ENCODE results near the gene THBD.

THBD gene

GRCh38 chr20:23061262-23061661, 11.8 kb upstream of the THBD start:
- no peak for DNase-seq

DNA sequence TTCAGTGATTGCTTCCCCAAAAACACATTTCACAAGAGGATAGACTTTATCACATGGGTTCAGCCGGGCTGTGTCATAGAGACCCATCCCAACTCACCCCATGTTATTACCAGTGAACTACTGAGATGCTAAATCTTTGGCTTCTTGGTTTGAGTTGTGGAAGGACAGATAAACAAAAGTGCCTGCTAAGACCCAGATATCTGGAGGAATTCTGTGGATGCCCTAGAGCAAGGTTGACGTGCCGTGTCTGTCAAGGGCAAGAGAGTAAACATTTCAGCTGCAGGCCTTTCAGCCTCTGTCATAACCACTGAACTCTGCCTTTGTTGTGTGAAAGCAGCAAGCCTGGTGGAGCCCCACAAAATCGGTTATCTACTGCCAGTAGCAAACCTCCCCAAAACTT, 11.2 kb upstream of the THBD start:
- no peak for DNase-seq

DNA sequence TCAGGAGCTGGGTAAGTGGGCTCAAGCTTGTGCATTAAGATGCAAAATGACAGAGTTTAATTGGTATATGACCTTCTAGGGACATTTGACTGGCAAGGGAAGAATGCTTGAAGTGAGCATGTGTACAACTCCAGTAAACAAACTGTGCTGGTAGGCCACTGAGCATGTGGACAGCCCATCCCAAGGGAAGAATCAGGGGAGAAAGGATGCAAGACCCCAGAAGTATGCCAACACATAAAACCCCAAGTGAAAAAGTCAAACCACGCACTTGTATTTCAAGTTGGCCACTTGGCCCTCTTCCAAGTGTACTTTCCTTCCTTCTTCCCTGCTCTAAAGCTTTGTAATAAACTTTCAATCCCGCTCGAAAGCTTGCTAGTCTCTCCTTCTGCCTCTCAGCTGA, 10.4 kb upstream of the THBD start:
- no peak for DNase-seq

DNA sequence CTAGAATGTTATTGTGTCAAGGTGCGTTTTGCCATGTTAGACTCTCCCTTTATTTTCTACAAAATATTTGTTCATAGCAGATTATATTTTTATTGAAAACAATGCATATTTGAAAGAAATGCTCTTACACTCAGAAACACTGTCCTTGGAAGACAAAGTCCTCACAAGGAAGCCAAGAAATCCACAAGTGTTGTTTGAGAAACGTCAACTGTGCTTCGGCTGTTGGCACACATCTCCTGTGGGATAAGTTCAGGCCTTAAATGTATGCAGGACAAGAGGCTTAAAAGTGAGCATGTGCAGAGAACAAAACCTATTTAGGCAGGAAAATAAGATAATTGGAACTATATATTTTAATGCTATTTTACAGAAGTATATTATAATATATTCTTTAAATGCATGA, 9.5 kb upstream of the THBD start:
- DNase-seq, result no peak

GRCh38 chr20:23058240-23058639, 8.8 kb upstream of the THBD start:
- no peak for DNase-seq

- DNase-seq, result no peak
These were observed 3.4 kb upstream of the THBD start for GRCh38 chr20:23052904-23053303.

GRCh38 chr20:23050847-23051627, 1.6 kb upstream of the THBD start:
- no peak for DNase-seq

- no peak for DNase-seq
These were observed 785 bp upstream of the THBD start for GRCh38 chr20:23050076-23050838.

- DNase-seq, result no peak
These were observed 930 bp downstream of the THBD start for GRCh38 chr20:23048283-23049200.

- no peak for DNase-seq
These were observed 1.7 kb downstream of the THBD start for GRCh38 chr20:23047738-23048214.

DNA sequence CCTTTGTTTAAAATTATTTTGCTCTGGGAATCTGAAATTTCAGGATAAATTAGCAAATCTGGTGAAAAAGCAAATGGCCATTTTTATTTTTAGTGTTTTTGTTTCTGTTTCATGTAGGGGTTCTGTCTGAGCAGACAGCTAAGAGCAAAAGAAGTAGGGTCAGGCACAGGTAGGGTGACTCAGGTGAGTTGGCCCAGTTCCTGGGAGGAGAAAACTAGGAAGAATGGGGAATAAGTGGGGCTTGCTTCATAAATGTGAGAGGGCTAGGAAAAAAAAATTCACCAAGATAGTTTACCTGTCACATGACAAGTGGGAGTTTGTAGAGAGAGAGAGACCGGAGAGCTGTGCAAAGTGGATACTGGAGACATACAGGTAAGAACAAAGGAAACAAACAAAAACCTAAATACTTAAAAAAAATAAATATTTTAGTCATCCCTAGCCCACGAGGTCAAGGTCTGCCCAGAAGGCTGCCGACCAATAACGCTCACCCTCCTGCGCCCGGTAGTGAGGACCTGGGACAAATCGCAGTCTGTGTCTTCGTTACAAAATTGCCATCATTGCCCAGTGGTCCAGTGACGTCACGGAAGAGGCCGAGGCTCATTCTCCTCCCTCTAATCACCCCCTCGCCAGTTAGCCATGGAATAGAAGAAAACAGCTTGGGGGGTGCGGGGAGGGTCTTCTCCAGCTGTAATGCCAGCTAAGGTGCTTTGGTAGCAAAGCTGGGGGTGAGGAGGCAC, 2.3 kb downstream of the THBD start:
- DNase-seq, result no peak

GRCh38 chr20:23046431-23046830, 3.0 kb downstream of the THBD start:
- no peak for DNase-seq

DNA sequence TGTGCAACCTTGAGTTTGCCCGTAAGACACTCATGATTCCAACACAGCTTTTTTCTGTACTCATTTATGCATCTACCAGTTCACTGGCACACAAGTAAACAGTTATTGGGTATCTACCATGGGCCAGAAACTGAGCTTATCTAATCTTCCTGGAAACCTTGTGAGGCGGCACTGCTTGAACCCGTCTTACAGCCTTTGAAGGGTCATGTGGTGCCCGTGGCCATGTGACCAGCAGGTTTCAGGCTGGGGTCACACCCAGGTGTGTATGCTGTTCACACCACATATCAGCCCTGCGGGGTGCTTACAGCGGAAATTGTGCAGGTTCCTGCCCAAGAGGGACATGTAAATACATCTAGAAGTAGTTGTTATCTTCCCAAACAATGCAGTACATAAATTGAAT, 6.1 kb downstream of the THBD start:
- DNase-seq, result no peak

GRCh38 chr20:23042270-23042669, 7.2 kb downstream of the THBD start:
- DNase-seq, result no peak

DNA sequence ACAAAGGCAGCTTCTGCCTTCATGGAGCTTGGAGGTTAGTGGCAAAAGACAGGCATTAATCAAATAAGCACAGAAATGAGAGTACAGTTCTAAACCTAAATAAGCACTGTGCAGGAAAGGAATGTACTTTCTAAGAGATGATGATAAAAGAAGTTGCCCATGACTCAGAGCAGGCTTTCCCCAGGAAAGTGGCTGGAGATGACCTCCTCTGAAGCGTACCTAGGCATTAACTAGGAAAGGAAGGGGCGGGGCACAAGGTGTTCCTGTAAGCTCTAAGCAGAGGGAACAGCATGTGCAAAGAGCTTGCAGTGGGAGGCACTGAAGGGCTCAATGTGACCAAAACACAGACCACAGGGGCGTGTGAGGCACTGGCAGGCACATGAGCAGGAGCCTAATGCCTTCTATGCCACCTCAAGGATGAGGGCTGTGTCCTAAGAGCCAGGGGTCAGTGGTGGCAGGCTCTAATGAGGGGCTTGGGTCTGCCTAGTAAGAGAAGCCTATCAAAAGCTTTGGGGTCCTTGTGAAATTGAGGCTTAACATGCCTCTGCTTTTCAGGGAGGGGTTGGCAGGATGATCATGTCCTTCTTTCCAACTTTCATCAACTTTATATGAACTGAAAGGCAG, 9.5 kb downstream of the THBD start:
- no peak for DNase-seq

- no peak for DNase-seq
These were observed 10.2 kb downstream of the THBD start for GRCh38 chr20:23039136-23039875.

DNA sequence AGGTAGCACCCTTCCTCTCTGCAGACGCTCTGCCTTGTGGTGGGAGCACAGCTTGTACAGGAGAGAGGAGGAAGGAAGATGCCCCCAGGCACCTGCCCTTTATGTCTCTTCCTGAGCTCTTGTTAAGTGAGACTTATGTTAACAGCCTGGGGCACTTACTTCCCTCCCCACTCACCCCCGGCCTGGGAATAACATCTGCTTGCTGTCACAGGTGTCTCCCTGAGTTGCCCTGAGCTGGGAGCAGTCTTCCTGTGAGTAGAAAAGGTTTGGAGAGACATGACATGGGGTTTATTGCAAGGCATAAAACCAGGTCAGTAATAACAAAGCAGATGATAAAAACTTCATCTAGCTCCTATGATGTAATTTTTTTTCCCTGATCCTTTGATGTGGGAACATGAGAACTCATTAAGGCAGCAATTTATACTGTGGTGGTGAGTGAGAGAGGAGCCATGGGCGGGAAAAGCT, 12.4 kb downstream of the THBD start:
- DNase-seq, result no peak

DNA sequence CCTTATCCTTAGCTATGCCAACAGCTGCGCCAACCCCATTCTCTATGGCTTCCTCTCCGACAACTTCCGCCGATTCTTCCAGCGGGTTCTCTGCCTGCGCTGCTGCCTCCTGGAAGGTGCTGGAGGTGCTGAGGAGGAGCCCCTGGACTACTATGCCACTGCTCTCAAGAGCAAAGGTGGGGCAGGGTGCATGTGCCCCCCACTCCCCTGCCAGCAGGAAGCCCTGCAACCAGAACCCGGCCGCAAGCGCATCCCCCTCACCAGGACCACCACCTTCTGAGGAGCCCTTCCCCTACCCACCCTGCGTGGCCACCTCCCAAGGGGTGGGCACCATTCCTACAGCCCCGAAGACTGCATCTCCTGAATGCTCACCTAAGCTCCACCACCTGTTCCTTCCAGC, 13.1 kb downstream of the THBD start:
- no peak for DNase-seq

DNA sequence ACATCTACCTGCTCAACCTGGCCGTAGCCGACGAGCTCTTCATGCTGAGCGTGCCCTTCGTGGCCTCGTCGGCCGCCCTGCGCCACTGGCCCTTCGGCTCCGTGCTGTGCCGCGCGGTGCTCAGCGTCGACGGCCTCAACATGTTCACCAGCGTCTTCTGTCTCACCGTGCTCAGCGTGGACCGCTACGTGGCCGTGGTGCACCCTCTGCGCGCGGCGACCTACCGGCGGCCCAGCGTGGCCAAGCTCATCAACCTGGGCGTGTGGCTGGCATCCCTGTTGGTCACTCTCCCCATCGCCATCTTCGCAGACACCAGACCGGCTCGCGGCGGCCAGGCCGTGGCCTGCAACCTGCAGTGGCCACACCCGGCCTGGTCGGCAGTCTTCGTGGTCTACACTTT, 13.7 kb downstream of the THBD start:
- DNase-seq, result no peak

GRCh38 chr20:23034721-23035671, 14.5 kb downstream of the THBD start, which contains the start of gene SSTR4:
SSTR4 (plus strand) TSS chr20:23035312; CDS start chr20:23035484, 172 bp downstream.
- no peak for DNase-seq

Data from NCI-H187 (cell line).